OCI-LY7 (cell line): ENCODE measurements around the gene LPAR2. TPM values are rescaled to one million over a fixed set of nuclear protein-coding genes. Genes with fewer than 3 reads are reported as not detected.
"Not testable (repeated sequence)": the region's sequence is repeated elsewhere in the genome, so short reads cannot be mapped to it uniquely, and the experiment has no call there.

Experiments
- BruUV-seq: library from RNA; stranded (reverse); fragments of 400-500 nt; replicated peaks from 2 replicates; lab custom pipeline; 2021; lab: Mats Ljungman, UMichigan
- CTCF ChIA-PET: fragments of 300-600 bp; sonication (Branson Sonifier 250); formaldehyde crosslinking; loops from one replicate; lab custom pipeline; 2022; ENCODE audit warnings: antibody characterized with exemption; ENCODE audit not compliant: unreplicated experiment; lab: Charles Lee
- POLR2A ChIA-PET: fragments of 300-600 bp; sonication (Branson Sonifier 250); formaldehyde crosslinking; loops from one replicate; lab custom pipeline; 2022; ENCODE audit warnings: antibody characterized with exemption; lab: Charles Lee
- DNase-seq: peaks from one replicate; pipeline ENCODE4 v3.0.0-alpha.2; 2015; ENCODE audit warnings: low spot score
- H2AFZ ChIP-seq: fragments of 200-600 bp; sonication (generic), shearing (Covaris generic); 2 replicates; pipeline ENCODE4 v1.6.1; 2014; ENCODE audit warnings: mild to moderate bottlenecking, antibody characterized with exemption, low read length, moderate library complexity
- H3K27ac ChIP-seq: fragments of 200-600 bp; sonication (generic); 2 replicates; pipeline ENCODE4 v1.5.1; 2014; ENCODE audit warnings: mixed run types, low read depth, mild to moderate bottlenecking, moderate library complexity, low read length, inconsistent platforms; ENCODE audit not compliant: poor library complexity, severe bottlenecking
- H3K36me3 ChIP-seq: fragments of 200-600 bp; sonication (generic); 2 replicates; pipeline ENCODE4 v1.6.1; 2014; ENCODE audit warnings: mild to moderate bottlenecking, antibody characterized with exemption, low read length, moderate library complexity, mixed read lengths; ENCODE audit not compliant: insufficient read depth
- H3K4me1 ChIP-seq: fragments of 200-600 bp; sonication (generic); 2 replicates; pipeline ENCODE4 v1.5.1; 2014; ENCODE audit warnings: mild to moderate bottlenecking, low read length; ENCODE audit not compliant: insufficient read depth, poor library complexity, severe bottlenecking
- H3K4me2 ChIP-seq: fragments of 200-600 bp; sonication (generic); 2 replicates; pipeline ENCODE4 v1.6.1; 2014; ENCODE audit warnings: mild to moderate bottlenecking, low read length
- H3K4me3 ChIP-seq: fragments of 200-600 bp; sonication (generic); 2 replicates; pipeline ENCODE4 v1.5.1; 2014; ENCODE audit warnings: mild to moderate bottlenecking, low read depth, low read length; ENCODE audit not compliant: poor library complexity, severe bottlenecking
- H3K79me2 ChIP-seq: fragments of 200-600 bp; sonication (generic); 2 replicates; pipeline ENCODE4 v1.6.1; 2016; ENCODE audit warnings: low read depth, mild to moderate bottlenecking, low read length, moderate library complexity, mixed read lengths; ENCODE audit not compliant: insufficient read depth
- H3K9me2 ChIP-seq: fragments of 200-600 bp; sonication (generic); 2 replicates; pipeline ENCODE4 v1.6.1; 2016; ENCODE audit warnings: mild to moderate bottlenecking, low read length, mixed read lengths; ENCODE audit not compliant: insufficient read depth
- H3K9me3 ChIP-seq: fragments of 200-600 bp; sonication (generic); 2 replicates; pipeline ENCODE4 v1.6.1; 2014; ENCODE audit warnings: mild to moderate bottlenecking, mixed run types, low read length, mixed read lengths
- H4K20me1 ChIP-seq: fragments of 200-600 bp; sonication (generic); 2 replicates; pipeline ENCODE4 v1.6.1; 2014; ENCODE audit warnings: mild to moderate bottlenecking, antibody characterized with exemption, low read length, moderate library complexity, mixed read lengths; ENCODE audit not compliant: insufficient read depth
- EZH2phosphoT487 ChIP-seq: fragments of 200-600 bp; sonication (generic); IDR thresholded peaks from 2 replicates; pipeline ENCODE4 v1.6.1; 2018; ENCODE audit warnings: low read depth, borderline replicate concordance, mild to moderate bottlenecking, mixed run types, antibody characterized with exemption, low read length, moderate library complexity, mixed read lengths
- intact Hi-C: fragments of 100-400 bp; cut with micrococcal nuclease; formaldehyde crosslinking; loops from one replicate; pipeline ENCODE4 v1.10.0; 2022; ENCODE audit not compliant: unreplicated experiment
- total RNA-seq, 2 experiments: library from RNA; depleted of rRNA in 1 of 2; stranded (reverse); fragments of >200 nt in 1 of 2; shearing (Covaris generic) in 1 of 2; gene quantifications; 2 replicates each; pipeline ENCODE4 v1.2.3, GENCODE V29; 2014 to 2022
- TF ChIP-seq, protein P1 (sequence below): fragments of 200-600 bp; sonication (generic); conservative IDR thresholded peaks from 2 replicates; pipeline ENCODE4 v1.5.1; 2014; ENCODE audit warnings: mild to moderate bottlenecking, antibody characterized with exemption, low read length, moderate library complexity, mixed read lengths

The LPAR2 gene
- total RNA-seq, 2 experiments from 2014 or later = 12.4 to 18.4 TPM

DNA sequence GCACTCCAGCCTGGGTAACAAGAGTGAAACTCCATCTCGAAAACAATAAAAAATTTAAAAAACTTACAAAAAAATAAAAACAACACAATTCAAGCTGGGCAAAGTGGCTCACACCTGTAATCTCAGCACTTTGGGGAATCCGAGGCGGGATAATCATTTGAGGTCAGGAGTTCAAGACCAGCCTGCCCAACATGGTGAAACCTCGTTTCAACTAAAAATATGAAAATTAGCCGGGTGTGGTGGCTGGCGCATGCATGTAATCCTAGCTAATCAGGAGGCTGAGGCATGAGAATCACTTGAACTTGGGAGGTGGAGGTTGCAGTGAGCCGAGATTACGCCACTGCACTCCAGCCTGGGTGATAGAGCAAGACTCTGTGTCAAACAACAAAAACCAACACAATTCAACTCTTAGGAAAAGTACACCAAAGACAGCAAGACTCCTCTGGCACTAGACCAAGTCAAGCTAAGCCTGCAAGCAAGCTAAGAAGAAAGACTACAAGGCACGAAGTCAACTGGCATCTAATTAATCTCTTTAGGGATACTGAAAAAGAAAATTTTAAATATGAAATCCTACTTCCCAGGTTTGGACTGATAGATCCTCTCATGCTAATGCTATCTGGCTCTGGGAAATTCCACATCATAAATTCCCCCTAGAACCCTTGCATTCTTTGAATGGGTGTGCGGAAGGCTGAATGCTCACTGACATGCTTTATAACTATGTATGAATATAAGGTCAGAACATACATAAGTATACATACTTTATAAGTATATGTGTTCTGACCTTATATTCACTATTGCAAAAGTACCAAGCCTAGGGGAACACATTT lies 17.4 kb downstream of the LPAR2 start:
- DNase-seq = no peak
- Histone ChIP-seq H4K20me1 (no peaks in the 10 kb centered on the region), H3K4me3 (no peak overlapping the region), H3K79me2 (no peaks in the 10 kb centered on the region), H3K4me2 (no peak overlapping the region), H3K27ac (no peak overlapping the region), H3K9me2 (no peaks in the 10 kb centered on the region), H3K9me3 (no peaks in the 10 kb centered on the region), H3K4me1 (no peaks in the 10 kb centered on the region), H2AFZ (no peak overlapping the region), H3K36me3 (no peaks in the 10 kb centered on the region)
- intact Hi-C loops = no loop called here
- ChIA-PET CTCF (no interaction called here), POLR2A (interaction anchor here (0.6 kb wide), 1 partner anchor 11 kb away, joined by 7 read pairs; no protein-coding TSS in a partner anchor)
- no TSS peak for BruUV-seq
- TF ChIP-seq, protein P1, sequence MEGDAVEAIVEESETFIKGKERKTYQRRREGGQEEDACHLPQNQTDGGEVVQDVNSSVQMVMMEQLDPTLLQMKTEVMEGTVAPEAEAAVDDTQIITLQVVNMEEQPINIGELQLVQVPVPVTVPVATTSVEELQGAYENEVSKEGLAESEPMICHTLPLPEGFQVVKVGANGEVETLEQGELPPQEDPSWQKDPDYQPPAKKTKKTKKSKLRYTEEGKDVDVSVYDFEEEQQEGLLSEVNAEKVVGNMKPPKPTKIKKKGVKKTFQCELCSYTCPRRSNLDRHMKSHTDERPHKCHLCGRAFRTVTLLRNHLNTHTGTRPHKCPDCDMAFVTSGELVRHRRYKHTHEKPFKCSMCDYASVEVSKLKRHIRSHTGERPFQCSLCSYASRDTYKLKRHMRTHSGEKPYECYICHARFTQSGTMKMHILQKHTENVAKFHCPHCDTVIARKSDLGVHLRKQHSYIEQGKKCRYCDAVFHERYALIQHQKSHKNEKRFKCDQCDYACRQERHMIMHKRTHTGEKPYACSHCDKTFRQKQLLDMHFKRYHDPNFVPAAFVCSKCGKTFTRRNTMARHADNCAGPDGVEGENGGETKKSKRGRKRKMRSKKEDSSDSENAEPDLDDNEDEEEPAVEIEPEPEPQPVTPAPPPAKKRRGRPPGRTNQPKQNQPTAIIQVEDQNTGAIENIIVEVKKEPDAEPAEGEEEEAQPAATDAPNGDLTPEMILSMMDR = no peak
- TF ChIP-seq EZH2phosphoT487 = no peak

DNA sequence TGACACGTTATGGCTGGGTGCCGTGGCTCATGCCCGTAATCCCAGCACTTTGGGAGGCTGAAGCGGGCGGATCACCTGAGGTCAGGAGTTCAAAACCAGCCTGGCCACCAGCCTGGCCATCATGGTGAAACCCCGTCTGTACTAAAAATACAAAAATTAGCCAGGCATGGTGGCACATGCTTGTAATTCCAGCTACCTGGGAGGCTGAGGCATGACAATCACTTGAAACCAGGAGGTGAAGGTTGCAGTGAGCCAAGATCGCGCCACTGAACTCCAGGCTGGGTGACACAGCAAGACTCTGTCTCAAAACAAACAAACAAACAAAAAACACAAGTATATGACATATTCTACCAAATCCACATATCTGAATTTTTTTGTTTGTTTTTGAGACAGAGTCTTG lies 21.3 kb downstream of the LPAR2 start:
- H3K4me3 ChIP-seq, H3K4me2 ChIP-seq, H3K27ac ChIP-seq, H3K9me2 ChIP-seq, H3K36me3 ChIP-seq, H3K9me3 ChIP-seq, BruUV-seq, H2AFZ ChIP-seq, DNase-seq, POLR2A ChIA-PET, intact Hi-C loops, CTCF ChIA-PET, H4K20me1 ChIP-seq, H3K79me2 ChIP-seq, H3K4me1 ChIP-seq: not testable (repeated sequence)

DNA sequence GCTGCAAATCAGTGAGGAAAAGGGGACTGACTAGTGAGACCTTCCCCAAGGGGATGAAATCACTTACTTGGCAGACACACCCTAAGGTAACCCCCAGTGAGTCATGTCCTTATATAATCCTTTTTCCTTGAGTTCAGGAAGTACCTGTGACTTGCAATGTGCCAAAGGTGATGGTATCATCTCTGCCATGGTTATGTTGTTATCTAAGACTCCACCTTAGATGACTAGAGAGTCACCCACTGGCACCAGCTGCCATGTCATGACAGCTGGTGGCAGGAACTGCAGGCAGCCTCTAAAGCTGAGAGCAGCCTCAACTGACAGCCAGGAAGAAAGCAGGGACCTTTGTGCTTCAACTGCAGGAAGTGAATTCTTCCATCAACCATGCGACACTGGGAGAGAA lies 22.0 kb downstream of the LPAR2 start:
- intact Hi-C loops = no loop called here
- Histone ChIP-seq H3K79me2 (no peaks in the 10 kb centered on the region), H3K9me3 (no peaks in the 10 kb centered on the region), H4K20me1 (no peaks in the 10 kb centered on the region), H3K4me1 (peaks cover 3% of the 10 kb centered on the region), H3K27ac (no peak overlapping the region), H3K4me3 (no peak overlapping the region), H3K4me2 (no peak overlapping the region), H3K9me2 (no peaks in the 10 kb centered on the region), H2AFZ (no peak overlapping the region), H3K36me3 (no peaks in the 10 kb centered on the region)
- DNase-seq = no peak
- ChIA-PET CTCF (no interaction called here), POLR2A (no interaction called here)
- no peak for TF ChIP-seq EZH2phosphoT487
- TF ChIP-seq, protein P1 = no peak
- BruUV-seq = no TSS peak
